Brain pericyte (primary cell): ENCODE results near the gene TUBB6.

Experiments
- DNase-seq: peaks from one replicate; pipeline ENCODE4 v3.0.0-alpha.2; 2012; ENCODE audit warnings: low read depth, low spot score

The TUBB6 gene

GRCh38 chr18:12314591-12315305 is 6.7 kb downstream of the TUBB6 start:
- DNase-seq, result no peak

GRCh38 chr18:12315490-12315889 is 7.4 kb downstream of the TUBB6 start:
- DNase-seq, result no peak

GRCh38 chr18:12315911-12316310 is 7.9 kb downstream of the TUBB6 start:
- DNase-seq, result no peak

GRCh38 chr18:12317664-12318333 is 9.8 kb downstream of the TUBB6 start:
- DNase-seq, result no peak

- no peak for DNase-seq
These were observed 10.3 kb downstream of the TUBB6 start for GRCh38 chr18:12318334-12318697.

- DNase-seq, result no peak
These were observed 10.8 kb downstream of the TUBB6 start for GRCh38 chr18:12318857-12319256.

GRCh38 chr18:12321333-12321732 is 13.3 kb downstream of the TUBB6 start:
- no peak for DNase-seq

GRCh38 chr18:12324991-12325725 is 17.1 kb downstream of the TUBB6 start:
- no peak for DNase-seq

- no peak for DNase-seq
These were observed 17.7 kb downstream of the TUBB6 start for GRCh38 chr18:12325726-12326245.

- no peak for DNase-seq
These were observed 18.8 kb downstream of the TUBB6 start for GRCh38 chr18:12326711-12327460.

GRCh38 chr18:12327510-12328178 is 19.6 kb downstream of the TUBB6 start:
- no peak for DNase-seq

- no peak for DNase-seq
These were observed 20.3 kb downstream of the TUBB6 start for GRCh38 chr18:12328179-12328823.

- no peak for DNase-seq
These were observed 21.2 kb downstream of the TUBB6 start for GRCh38 chr18:12329125-12329698.

- DNase-seq, result no peak
These were observed 22.7 kb downstream of the TUBB6 start for GRCh38 chr18:12330766-12331165.

- no peak for DNase-seq
These were observed 25.7 kb downstream of the TUBB6 start for GRCh38 chr18:12333506-12334290.

- DNase-seq, result no peak
These were observed 26.3 kb downstream of the TUBB6 start for GRCh38 chr18:12334366-12334808.

- no peak for DNase-seq
These were observed 26.8 kb downstream of the TUBB6 start for GRCh38 chr18:12334863-12335262.

GRCh38 chr18:12335503-12335902 is 27.5 kb downstream of the TUBB6 start:
- DNase-seq, result no peak

- DNase-seq, result no peak
These were observed 28.2 kb downstream of the TUBB6 start for GRCh38 chr18:12336171-12336613.
